K562 (cell line): ENCODE measurements around the gene ZNF418. TPM values are rescaled to one million over a fixed set of nuclear protein-coding genes. Genes with fewer than 3 reads are reported as not detected.
A peak's percentile ranks its signal among the peaks of the same experiment; 100 is the strongest.
"Not testable (repeated sequence)": the region's sequence is repeated elsewhere in the genome, so short reads cannot be mapped to it uniquely, and the experiment has no call there.

Experiments used
- ATAC-seq: fragments of 200-7000 bp; cut with Tn5 transposase; 3 replicates; pipeline ENCODE4 v1.9.1; 2020; ENCODE audit warnings: moderate library complexity
- BruUV-seq: library from RNA; stranded (reverse); fragments of 400-500 nt; replicated peaks from 2 replicates; lab custom pipeline; 2021; lab: Mats Ljungman, UMichigan
- CTCF ChIA-PET: fragments of 300-600 bp; formaldehyde crosslinking; extraction: SDS; loops from one replicate; lab custom pipeline; 2021; ENCODE audit warnings: low intra/inter-chr PET ratio; lab: Yijun Ruan, JAX
- POLR2A ChIA-PET: fragments of 300-600, 350-650 bp; sonication (Branson Sonifier 250); formaldehyde crosslinking; extraction: SDS; loops from one replicate; lab custom pipeline; 2021; ENCODE audit warnings: antibody characterized with exemption, inconsistent platforms; lab: Yijun Ruan, JAX
- DNase-seq, 4 experiments: peaks; one replicate each; pipeline versions ENCODE4 v3.0.0 to v3.0.0-alpha.2; 2011 to 2018; ENCODE audit warnings: low spot score in 3 of 4, mixed read lengths in 3 of 4; ENCODE audit errors: extremely low read depth in 1 of 4
- FAIRE-seq: peaks from 2 replicates; lab custom pipeline; 2011; peaks lifted over from hg19 to GRCh38; lab: Jason Lieb, UNC
- H2AFZ ChIP-seq: 2 replicates; pipeline ENCODE4 v1.6.0; 2011; ENCODE audit warnings: low read depth, low read length, control low read depth, inconsistent platforms
- H3K27ac ChIP-seq: fragments of 200-600 bp; 3 replicates; pipeline ENCODE4 v1.8.0; 2011; ENCODE audit warnings: low read depth, mild to moderate bottlenecking, control low read depth, inconsistent platforms, low read length, moderate library complexity, mixed read lengths; ENCODE audit errors: extremely low read depth
- H3K27me3 ChIP-seq, 2 experiments: fragments of 300-600 bp in 1 of 2; 2 replicates in 1 of 2; 3 replicates in 1 of 2; pipeline versions ENCODE4 v1.6.0 to v1.8.0; 2011; ENCODE audit warnings: inconsistent platforms in 2 of 2, low read length in 2 of 2, mild to moderate bottlenecking in 1 of 2, mixed read lengths in 1 of 2, moderate library complexity in 1 of 2; ENCODE audit not compliant: control insufficient read depth in 2 of 2, insufficient read depth in 2 of 2
- H3K36me3 ChIP-seq: fragments of 300-600 bp; 3 replicates; pipeline ENCODE4 v1.8.0; 2011; ENCODE audit warnings: mild to moderate bottlenecking, low read length, inconsistent platforms; ENCODE audit not compliant: control insufficient read depth, insufficient read depth
- H3K4me1 ChIP-seq, 2 experiments: fragments of 200-600 bp in 1 of 2; replicated peaks in 1 of 2; 2 replicates in 1 of 2; 3 replicates in 1 of 2; pipeline versions ENCODE4 v1.5.1 to v1.8.0; 2011; ENCODE audit warnings: inconsistent platforms in 2 of 2, low read length in 2 of 2, mild to moderate bottlenecking in 1 of 2, mixed read lengths in 1 of 2, moderate library complexity in 1 of 2; ENCODE audit not compliant: control insufficient read depth in 2 of 2, insufficient read depth in 2 of 2
- H3K4me2 ChIP-seq: 2 replicates; pipeline ENCODE4 v1.6.1; 2011; ENCODE audit warnings: low read length, control low read depth, inconsistent platforms, mixed read lengths; ENCODE audit not compliant: insufficient read depth
- H3K4me3 ChIP-seq: fragments of 200-600 bp; sonication (generic), shearing (Covaris generic); 2 replicates; pipeline ENCODE4 v1.5.1; 2016; ENCODE audit warnings: control low read depth, inconsistent platforms
- H3K79me2 ChIP-seq: fragments of 200-600 bp; 3 replicates; pipeline ENCODE4 v1.8.0; 2011; ENCODE audit warnings: low read length, inconsistent platforms; ENCODE audit not compliant: control insufficient read depth, insufficient read depth
- H3K9ac ChIP-seq, 2 experiments: 2 replicates each; pipeline versions ENCODE4 v1.6.0 to v1.6.1; 2011; ENCODE audit warnings: low read depth in 2 of 2, low read length in 2 of 2, control low read depth in 1 of 2, inconsistent platforms in 1 of 2, mild to moderate bottlenecking in 1 of 2, mixed read lengths in 1 of 2; ENCODE audit not compliant: insufficient read depth in 1 of 2
- H3K9me1 ChIP-seq: one replicate; pipeline ENCODE4 v1.6.0; 2011; ENCODE audit warnings: inconsistent platforms, mild to moderate bottlenecking, low read length, moderate library complexity; ENCODE audit not compliant: control insufficient read depth, insufficient read depth
- H3K9me3 ChIP-seq: replicated peaks from 2 replicates; pipeline ENCODE4 v1.5.1; 2011; ENCODE audit warnings: low read depth, low read length, inconsistent platforms; ENCODE audit not compliant: control insufficient read depth, insufficient read depth
- H4K20me1 ChIP-seq: replicated peaks from 2 replicates; pipeline ENCODE4 v1.6.1; 2011; ENCODE audit warnings: low read length, inconsistent platforms, mixed read lengths; ENCODE audit not compliant: control insufficient read depth, insufficient read depth
- PHB2 ChIP-seq: fragments of 450-650 bp; IDR thresholded peaks from 2 replicates; pipeline ENCODE4 v1.6.1; 2017; ENCODE audit warnings: low read depth
- ZKSCAN1 ChIP-seq: fragments of 150-350 bp; IDR thresholded peaks from 2 replicates; pipeline ENCODE4 v1.6.1; 2016; ENCODE audit warnings: low read depth, low read length
- WGBS: fragments of 100-300 bp; shearing (Covaris generic); methylation state at CpG from one replicate; pipeline ENCODE4 v1.1.6; 2016; ENCODE audit warnings: low coverage, mixed read lengths; ENCODE audit not compliant: insufficient coverage; ENCODE audit errors: missing lambda C conversion rate; 5-methylcytosine and 5-hydroxymethylcytosine counted together
- in situ Hi-C: fragments of 300-500 bp; cut with MboI; formaldehyde crosslinking; loops from 4 replicates; pipeline ENCODE4 v1.15.0; 2018; ENCODE audit warnings: inconsistent platforms, mixed read lengths
- intact Hi-C: fragments of 100-400 bp; cut with micrococcal nuclease; formaldehyde crosslinking; loops from 2 replicates; pipeline ENCODE4 v1.14.2; 2022
- polyA plus RNA-seq, 8 experiments: library from polyadenylated mRNA; depleted of rRNA in 4 of 8; stranded (reverse) in 5 of 8; unstranded in 3 of 8; fragments of >200 nt; fragmentation: Nextera tagmentation in 2 of 8; fragmentation: Illumina TruSeq in 1 of 8; extraction: Ambion mirVana in 2 of 8; extraction: Trizol in 1 of 8; gene quantifications; 2 replicates each; pipeline versions ENCODE4 v1.2.1 to v1.2.3, GENCODE V29; 2011 to 2014; ENCODE audit warnings: inconsistent platforms in 1 of 8, missing spikeins in 1 of 8
- total RNA-seq, 7 experiments: library from RNA; depleted of rRNA in 6 of 7; stranded (reverse); fragments of >200 nt in 6 of 7; fragmentation: Illumina TruSeq in 2 of 7; extraction: Trizol in 2 of 7; gene quantifications; 2 replicates each; pipeline versions ENCODE4 v1.2.1 to v1.2.3, GENCODE V29; 2011 to 2021; ENCODE audit warnings: low replicate concordance in 1 of 7
- TF ChIP-seq, protein P1 (sequence below), 2 experiments: IDR thresholded peaks in 1 of 2; conservative IDR thresholded peaks in 1 of 2; 2 replicates each; pipeline ENCODE4 v1.6.1; 2016; ENCODE audit warnings: low read depth in 2 of 2, mild to moderate bottlenecking in 1 of 2, missing compliant biosample characterization in 1 of 2, missing genetic modification characterization in 1 of 2, moderate library complexity in 1 of 2

Gene ZNF418
- total and polyA plus RNA-seq, 9 of the 15 experiments (the other 6 are each of a cell fraction or from before 2014, with no cell fraction given): 0.11 to 0.70 (median 0.32) TPM

DNA sequence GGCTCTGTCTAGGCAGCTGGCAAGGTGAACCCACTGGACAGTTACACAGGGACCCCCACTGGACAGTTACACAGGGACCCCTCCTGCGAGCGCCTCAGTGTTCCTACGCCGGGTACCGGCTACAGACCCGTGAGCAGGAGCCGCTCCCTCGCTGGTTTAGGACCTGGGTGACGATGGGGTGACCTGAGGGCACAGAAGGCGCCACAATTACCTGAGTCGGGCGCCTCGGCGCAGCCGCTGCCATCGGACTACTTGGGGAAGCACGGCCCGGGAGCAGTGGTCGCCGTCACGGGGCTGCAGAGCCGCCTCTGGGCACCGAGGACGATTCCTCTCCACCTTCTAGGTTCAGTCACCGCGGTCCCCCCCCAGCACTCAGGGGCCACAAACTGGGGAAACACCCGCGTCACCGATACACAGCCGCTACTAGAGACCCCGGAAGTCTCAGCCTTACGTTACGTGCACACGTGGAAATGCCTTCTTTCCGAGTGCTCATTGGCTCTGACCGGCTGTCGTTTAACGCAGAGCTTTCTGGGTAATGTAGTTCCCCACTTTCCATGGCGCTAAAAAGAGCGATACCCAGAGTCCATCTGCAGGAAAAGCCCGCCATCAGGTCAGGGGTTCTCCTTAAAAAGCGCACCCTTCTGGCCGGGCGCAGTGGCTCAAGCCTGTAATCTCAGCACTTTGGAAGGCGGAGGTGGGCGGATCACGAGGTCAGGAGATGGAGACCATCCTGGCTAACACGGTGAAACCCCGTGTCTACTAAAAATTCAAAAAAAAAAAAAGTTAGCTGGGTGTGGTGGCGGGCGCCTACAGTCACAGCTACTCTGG is 18.8 kb downstream of the ZNF418 start, which contains the start of gene ZNF417 (continued):
- TF ChIP-seq, protein P1, sequence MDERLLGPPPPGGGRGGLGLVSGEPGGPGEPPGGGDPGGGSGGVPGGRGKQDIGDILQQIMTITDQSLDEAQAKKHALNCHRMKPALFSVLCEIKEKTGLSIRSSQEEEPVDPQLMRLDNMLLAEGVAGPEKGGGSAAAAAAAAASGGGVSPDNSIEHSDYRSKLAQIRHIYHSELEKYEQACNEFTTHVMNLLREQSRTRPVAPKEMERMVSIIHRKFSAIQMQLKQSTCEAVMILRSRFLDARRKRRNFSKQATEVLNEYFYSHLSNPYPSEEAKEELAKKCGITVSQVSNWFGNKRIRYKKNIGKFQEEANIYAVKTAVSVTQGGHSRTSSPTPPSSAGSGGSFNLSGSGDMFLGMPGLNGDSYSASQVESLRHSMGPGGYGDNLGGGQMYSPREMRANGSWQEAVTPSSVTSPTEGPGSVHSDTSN (CRISPR knock-in tag; IDR thresholded peaks at IDR 0.05; ENCODE audit: low read depth): not testable (repeated sequence)
- TF ChIP-seq, protein P1 (tag; conservative IDR thresholded peaks at IDR 0.05; ENCODE audit: low read depth): peak; percentile 97

DNA sequence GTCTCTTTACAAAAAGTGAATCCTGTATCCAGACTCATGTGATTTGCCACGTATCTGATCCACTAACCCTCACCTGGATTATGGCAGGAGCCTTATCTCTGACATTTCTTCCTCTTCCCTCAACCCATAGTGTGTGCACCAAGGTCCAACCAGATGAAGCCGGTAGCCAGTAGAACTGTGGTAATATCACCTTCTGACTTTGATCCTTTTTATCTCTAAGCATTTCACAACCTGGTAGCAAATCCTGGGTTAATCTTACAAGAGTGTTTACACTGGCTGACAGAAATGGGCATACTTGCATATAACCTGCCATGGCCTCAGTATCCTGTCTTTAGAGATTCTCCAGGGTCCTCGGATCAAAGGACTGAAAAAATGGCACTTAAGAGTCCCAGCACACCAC is 20.7 kb downstream of the ZNF418 start:
- Histone ChIP-seq H3K4me3 (no peak overlapping the region), H3K9me3 (no peaks in the 10 kb centered on the region), H3K27me3 (no peaks in the 10 kb centered on the region), H3K4me1 (no peaks in the 10 kb centered on the region; a peak in 2 of 5 replicates), H2AFZ (no peak overlapping the region), H3K36me3 (peaks cover 13% of the 10 kb centered on the region; the same call in 2 of the 3 replicates), H4K20me1 (no peaks in the 10 kb centered on the region), H3K4me2 (no peak overlapping the region), H3K79me2 (peaks cover 11% of the 10 kb centered on the region; the same call in 2 of the 3 replicates), H3K9me1 (no peaks in the 10 kb centered on the region), H3K27ac (no peak overlapping the region), H3K9ac (no peak overlapping the region)
- BruUV-seq: no TSS peak
- no peak for DNase-seq
- ChIA-PET CTCF (no interaction called here), POLR2A (interaction anchor here (0.6 kb wide), 1 partner anchor 650 kb away, joined by 3 read pairs; no protein-coding TSS in a partner anchor)
- intact Hi-C loops: no loop called here
- FAIRE-seq: no peak
- in situ Hi-C loops: loop anchor here (5.0 kb wide), 1 partner anchor 57 kb away; no protein-coding TSS in a partner anchor
- no peak for TF ChIP-seq ZKSCAN1
- TF ChIP-seq PHB2: no peak
- ATAC-seq: no peak
- WGBS: 39% methylated on average over 2 of the region's 3 CpGs
